AG04449 (cell line): ENCODE data around the gene PARD6B.
"Not testable (repeated sequence)": the region's sequence is repeated elsewhere in the genome, so short reads cannot be mapped to it uniquely, and the experiment has no call there.

Experiments
- CTCF ChIA-PET: fragments of 350-600 bp; formaldehyde crosslinking; extraction: SDS; loops from one replicate; lab custom pipeline; 2021; ENCODE audit warnings: antibody characterized with exemption; lab: Yijun Ruan, JAX
- POLR2A ChIA-PET: fragments of 400-600, 350-600 bp; formaldehyde crosslinking; extraction: SDS; loops from one replicate; lab custom pipeline; 2020; ENCODE audit warnings: antibody characterized with exemption, inconsistent platforms; lab: Yijun Ruan, JAX
- DNase-seq: peaks from one replicate; pipeline ENCODE4 v3.0.0-alpha.2; 2010; ENCODE audit warnings: low read depth, low spot score
- H3K4me3 ChIP-seq: 2 replicates; pipeline ENCODE4 v1.5.1; 2011; ENCODE audit warnings: low read depth, mild to moderate bottlenecking, control low read depth, low read length
- TF ChIP-seq, protein P1 (sequence below): IDR thresholded peaks from one replicate; pipeline ENCODE4 v1.5.1; 2011; ENCODE audit warnings: mild to moderate bottlenecking, moderate library complexity, low read length, control low read depth, inconsistent platforms; ENCODE audit not compliant: insufficient read depth; ENCODE audit errors: missing control alignments

Gene PARD6B

DNA sequence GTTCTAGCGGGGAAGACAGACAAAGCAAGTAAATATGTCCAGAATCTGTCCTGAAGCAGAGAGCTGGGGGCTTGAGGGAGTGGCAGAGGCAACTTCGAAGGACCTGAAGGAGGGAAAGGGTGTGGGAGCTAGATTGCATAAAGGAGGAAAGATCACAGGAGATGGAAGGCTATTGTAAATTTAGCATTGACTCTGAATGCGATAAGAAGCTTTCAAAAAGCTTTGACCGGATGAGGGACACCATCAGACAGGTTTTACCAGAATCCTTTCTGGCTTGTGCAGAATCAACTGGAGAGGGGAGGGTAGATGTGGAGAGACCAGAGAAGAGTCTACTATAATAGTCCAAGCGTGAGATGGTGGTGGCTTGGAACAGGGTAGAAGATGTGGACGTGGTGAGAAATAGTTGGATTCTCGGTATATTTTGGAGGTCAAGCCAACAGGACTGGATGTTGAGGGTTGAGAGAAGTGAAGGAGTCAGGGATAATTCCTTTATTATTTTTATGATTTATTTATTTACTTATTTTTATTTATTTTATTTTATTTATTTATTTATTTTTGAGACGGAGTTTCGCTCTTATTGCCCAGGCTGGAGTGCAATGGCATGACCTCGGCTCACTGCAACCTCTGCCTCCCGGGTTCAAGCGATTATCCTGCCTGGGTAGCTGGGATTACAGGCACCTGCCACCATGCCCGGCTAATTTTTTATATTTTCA lies 20.1 kb upstream of the PARD6B start:
- no peak overlapping the region for H3K4me3 ChIP-seq
- no peak for DNase-seq
- TF ChIP-seq, protein P1, sequence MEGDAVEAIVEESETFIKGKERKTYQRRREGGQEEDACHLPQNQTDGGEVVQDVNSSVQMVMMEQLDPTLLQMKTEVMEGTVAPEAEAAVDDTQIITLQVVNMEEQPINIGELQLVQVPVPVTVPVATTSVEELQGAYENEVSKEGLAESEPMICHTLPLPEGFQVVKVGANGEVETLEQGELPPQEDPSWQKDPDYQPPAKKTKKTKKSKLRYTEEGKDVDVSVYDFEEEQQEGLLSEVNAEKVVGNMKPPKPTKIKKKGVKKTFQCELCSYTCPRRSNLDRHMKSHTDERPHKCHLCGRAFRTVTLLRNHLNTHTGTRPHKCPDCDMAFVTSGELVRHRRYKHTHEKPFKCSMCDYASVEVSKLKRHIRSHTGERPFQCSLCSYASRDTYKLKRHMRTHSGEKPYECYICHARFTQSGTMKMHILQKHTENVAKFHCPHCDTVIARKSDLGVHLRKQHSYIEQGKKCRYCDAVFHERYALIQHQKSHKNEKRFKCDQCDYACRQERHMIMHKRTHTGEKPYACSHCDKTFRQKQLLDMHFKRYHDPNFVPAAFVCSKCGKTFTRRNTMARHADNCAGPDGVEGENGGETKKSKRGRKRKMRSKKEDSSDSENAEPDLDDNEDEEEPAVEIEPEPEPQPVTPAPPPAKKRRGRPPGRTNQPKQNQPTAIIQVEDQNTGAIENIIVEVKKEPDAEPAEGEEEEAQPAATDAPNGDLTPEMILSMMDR, result no peak
- POLR2A ChIA-PET, result no interaction called here
- CTCF ChIA-PET, result interaction anchor here (0.6 to 1.0 kb wide), 3 partner anchors 16 to 19 kb away, joined by 3 to 4 read pairs (median 3); no protein-coding TSS in a partner anchor

DNA sequence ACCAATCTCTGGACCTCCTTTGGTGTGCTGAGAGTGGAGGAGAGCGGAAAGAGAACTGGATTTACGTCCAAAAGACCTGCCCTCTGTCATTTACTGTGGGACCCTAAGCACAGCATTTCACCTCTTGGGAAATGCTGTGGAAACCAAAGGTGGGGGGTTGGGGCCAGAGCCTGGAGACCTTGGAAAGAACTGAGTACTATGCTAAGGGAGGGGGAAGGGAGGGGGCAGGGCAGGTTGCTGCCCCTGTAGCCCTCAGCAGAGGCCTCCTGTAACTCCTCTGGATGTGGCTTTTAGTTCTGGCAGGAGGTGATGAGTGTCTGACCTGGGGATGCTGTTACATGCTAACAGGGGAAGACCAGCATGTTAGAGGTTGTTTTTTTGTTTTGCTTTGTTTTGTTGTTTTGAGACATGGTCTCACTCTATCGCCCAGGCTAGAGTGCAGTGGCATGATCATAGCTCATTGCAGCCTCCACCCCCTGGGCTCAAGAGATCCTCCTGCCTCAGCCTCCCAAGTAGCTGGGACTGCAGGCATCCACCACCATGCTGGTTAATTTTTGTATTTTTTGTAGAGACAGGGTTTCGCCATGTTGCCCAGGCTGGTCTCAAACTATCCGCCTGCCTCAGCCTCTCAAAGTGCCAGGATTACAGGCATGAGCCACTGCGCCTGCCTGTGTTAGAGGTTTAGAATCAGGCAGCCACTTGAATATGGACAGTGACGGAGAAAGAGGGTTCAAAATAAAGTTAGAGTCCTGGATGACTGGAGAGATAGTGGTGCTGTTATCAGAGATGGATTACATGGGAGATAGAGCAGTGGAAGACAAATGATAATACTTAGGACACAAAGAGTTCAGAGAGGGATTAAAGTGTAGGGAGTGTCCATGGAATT lies 18.4 kb upstream of the PARD6B start:
- no peak for DNase-seq
- TF ChIP-seq, protein P1, result no peak
- ChIA-PET POLR2A (no interaction called here), CTCF (interaction anchor here (0.7 to 1.9 kb wide), 9 partner anchors 10 to 125 kb away, joined by 3 to 6 read pairs (median 4); no protein-coding TSS in a partner anchor)
- no peak overlapping the region for H3K4me3 ChIP-seq

DNA sequence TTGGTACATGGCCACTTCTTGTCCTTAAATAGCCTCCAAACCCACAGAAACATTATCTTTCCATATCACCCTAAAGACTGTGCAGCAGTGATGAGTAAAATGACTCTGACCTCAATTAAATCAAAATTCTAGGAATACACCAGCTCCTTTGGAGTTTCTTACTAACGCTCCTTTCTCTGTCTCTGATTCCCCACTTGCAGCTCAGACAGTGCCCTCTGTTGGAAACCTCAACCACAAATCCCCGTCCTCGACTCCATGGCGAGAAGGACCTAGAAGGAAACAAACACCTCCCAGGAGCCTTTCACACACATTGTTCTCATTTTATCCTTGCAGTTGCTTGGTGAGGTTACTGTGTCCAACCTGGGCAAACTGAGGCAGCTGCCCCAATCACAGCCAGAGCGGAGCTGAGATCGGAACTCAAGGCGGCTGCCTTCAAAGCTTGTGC lies 17.7 kb upstream of the PARD6B start:
- ChIA-PET CTCF (interaction anchor here (0.7 to 1.9 kb wide), 9 partner anchors 10 to 125 kb away, joined by 3 to 6 read pairs (median 4); no protein-coding TSS in a partner anchor), POLR2A (no interaction called here)
- H3K4me3 ChIP-seq, result no peak overlapping the region
- TF ChIP-seq, protein P1, result peak; percentile 43
- no peak for DNase-seq

DNA sequence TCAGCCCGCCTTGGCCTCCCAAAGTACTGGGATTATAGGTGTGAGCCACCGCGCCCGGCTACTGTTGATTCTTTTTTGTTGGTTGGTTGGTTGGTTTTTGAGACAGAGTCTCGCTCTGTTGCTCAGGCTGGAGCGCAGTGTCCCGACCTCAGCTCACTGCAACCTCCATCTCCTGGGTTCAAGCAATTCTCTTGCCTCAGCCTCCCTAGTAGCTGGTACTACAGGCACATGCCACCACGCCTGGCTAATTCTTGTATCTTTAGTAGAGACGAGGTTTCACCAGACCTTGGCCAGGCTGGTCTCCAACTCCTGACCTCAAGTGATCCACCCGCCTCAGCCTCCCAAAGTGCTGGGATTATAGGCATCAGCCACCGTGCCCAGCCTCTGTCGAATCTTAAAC lies 17.0 kb upstream of the PARD6B start:
- POLR2A ChIA-PET, H3K4me3 ChIP-seq, DNase-seq: not testable (repeated sequence)
- CTCF ChIA-PET, result interaction anchor here (1.3 to 1.9 kb wide), 5 partner anchors 10 to 126 kb away, joined by 4 to 6 read pairs (median 5); no protein-coding TSS in a partner anchor

DNA sequence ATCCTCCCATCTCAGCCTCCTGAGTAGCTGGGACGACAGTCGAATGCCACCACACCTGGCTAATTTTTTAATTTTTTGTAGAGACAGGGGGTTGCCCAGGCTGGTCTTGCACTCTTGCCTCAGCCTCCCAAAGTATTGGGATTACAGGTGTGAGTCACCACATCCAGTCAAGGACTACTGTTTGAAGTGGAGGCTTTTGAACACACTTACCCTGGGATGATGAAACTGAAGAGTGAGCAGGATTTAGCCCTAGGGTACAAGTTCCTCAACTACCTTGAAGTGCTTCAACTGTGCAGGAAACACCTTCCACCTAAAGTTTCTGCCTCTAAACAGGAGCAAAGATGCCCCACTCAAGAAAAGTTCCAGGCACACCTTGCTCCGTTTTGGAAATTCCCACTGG lies 15.7 kb upstream of the PARD6B start:
- no peak overlapping the region for H3K4me3 ChIP-seq
- ChIA-PET POLR2A (no interaction called here), CTCF (no interaction called here)
- DNase-seq, result no peak
- TF ChIP-seq, protein P1, result no peak

DNA sequence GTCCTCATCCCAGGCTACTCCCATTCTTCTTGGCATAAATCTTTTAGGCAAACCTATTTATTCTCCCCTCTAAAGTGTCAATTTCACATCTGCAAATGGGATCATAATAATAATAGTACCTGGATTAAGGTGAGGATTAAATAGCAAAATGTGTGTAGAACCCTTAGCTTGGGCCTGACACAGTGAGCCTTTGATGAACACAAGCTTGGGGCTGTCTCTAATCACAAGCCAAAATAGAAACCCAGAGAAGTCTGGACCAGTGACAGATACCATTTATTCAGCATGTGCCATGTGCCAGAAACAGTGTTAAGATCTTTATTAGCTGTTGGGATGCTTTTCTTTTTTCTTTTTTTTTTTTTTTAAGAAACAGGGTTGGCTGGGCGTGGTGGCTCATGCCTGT lies 14.9 kb upstream of the PARD6B start:
- ChIA-PET POLR2A (no interaction called here), CTCF (interaction anchor here (1.0 to 1.2 kb wide), 2 partner anchors 8 to 81 kb away, joined by 3 read pairs; no protein-coding TSS in a partner anchor)
- TF ChIP-seq, protein P1, result no peak
- no peak overlapping the region for H3K4me3 ChIP-seq
- DNase-seq, result no peak
